Neural cell (in vitro differentiated cells): ENCODE measurements around the gene SYT17. TPM values are rescaled to one million over a fixed set of nuclear protein-coding genes. Genes with fewer than 3 reads are reported as not detected.

Source experiments
- H2AFZ ChIP-seq: fragments of 200-600, 300-800 bp; sonication (generic), shearing (Covaris generic); 2 replicates; pipeline ENCODE4 v1.6.0; 2014; ENCODE audit warnings: low read depth, mild to moderate bottlenecking, antibody characterized with exemption, low read length, moderate library complexity
- H3F3A ChIP-seq: fragments of 200-600 bp; shearing (Covaris generic); 2 replicates; pipeline ENCODE4 v1.6.1; 2016; ENCODE audit warnings: mild to moderate bottlenecking, moderate library complexity, mixed read lengths, antibody characterized with exemption, low read length; ENCODE audit not compliant: insufficient read depth, poor library complexity, severe bottlenecking
- H3K27ac ChIP-seq: fragments of 200-600, 300-800 bp; sonication (generic), shearing (Covaris generic); 2 replicates; pipeline ENCODE4 v1.5.1; 2014; ENCODE audit warnings: mild to moderate bottlenecking, low read length, moderate library complexity
- H3K27me3 ChIP-seq: fragments of 300-800, 200-600 bp; sonication (generic), shearing (Covaris generic); 2 replicates; pipeline ENCODE4 v1.6.0; 2014; ENCODE audit warnings: mild to moderate bottlenecking, low read depth, low read length, moderate library complexity; ENCODE audit not compliant: insufficient read depth
- H3K36me3 ChIP-seq: fragments of 300-800, 200-600 bp; sonication (generic), shearing (Covaris generic); 2 replicates; pipeline ENCODE4 v1.5.1; 2014; ENCODE audit warnings: mild to moderate bottlenecking, antibody characterized with exemption, low read length, moderate library complexity; ENCODE audit not compliant: insufficient read depth
- H3K4me2 ChIP-seq: fragments of 300-800, 200-600 bp; sonication (generic), shearing (Covaris generic); 2 replicates; pipeline ENCODE4 v1.6.0; 2014; ENCODE audit warnings: mild to moderate bottlenecking, low read length
- H3K4me3 ChIP-seq: fragments of 300-800, 200-600 bp; sonication (generic), shearing (Covaris generic); 2 replicates; pipeline ENCODE4 v1.5.1; 2014; ENCODE audit warnings: mild to moderate bottlenecking, low read length, moderate library complexity
- H3K79me2 ChIP-seq: fragments of 200-600 bp; shearing (Covaris generic); replicated peaks from 2 replicates; pipeline ENCODE4 v1.6.0; 2014; ENCODE audit warnings: mild to moderate bottlenecking, low read length, moderate library complexity; ENCODE audit not compliant: insufficient read depth
- H3K9ac ChIP-seq: fragments of 300-800, 200-600 bp; sonication (generic), shearing (Covaris generic); 2 replicates; pipeline ENCODE4 v1.6.1; 2016; ENCODE audit warnings: mild to moderate bottlenecking, low read length, mixed read lengths
- H3K9me2 ChIP-seq: fragments of 200-600 bp; shearing (Covaris generic); 2 replicates; pipeline ENCODE4 v1.6.1; 2016; ENCODE audit warnings: mild to moderate bottlenecking, low read length, mixed read lengths; ENCODE audit not compliant: insufficient read depth
- H3K9me3 ChIP-seq: fragments of 200-600, 300-800 bp; sonication (generic), shearing (Covaris generic); 2 replicates; pipeline ENCODE4 v1.6.1; 2016; ENCODE audit warnings: mild to moderate bottlenecking, mixed run types, low read length, moderate library complexity, mixed read lengths
- H4K20me1 ChIP-seq: fragments of 200-600 bp; shearing (Covaris generic); 2 replicates; pipeline ENCODE4 v1.6.1; 2016; ENCODE audit warnings: mild to moderate bottlenecking, mixed run types; ENCODE audit not compliant: insufficient read depth
- CTCF ChIP-seq: fragments of 450-650 bp; IDR thresholded peaks from 2 replicates; pipeline ENCODE4 v1.5.1; 2014; ENCODE audit warnings: antibody characterized with exemption, mild to moderate bottlenecking, moderate library complexity; ENCODE audit not compliant: poor library complexity, severe bottlenecking
- EP300 ChIP-seq: fragments of 450-650 bp; conservative IDR thresholded peaks from 2 replicates; pipeline ENCODE4 v1.6.1; 2014; ENCODE audit warnings: antibody characterized with exemption, mild to moderate bottlenecking, moderate library complexity; ENCODE audit not compliant: poor library complexity, severe bottlenecking
- EZH2 ChIP-seq: fragments of 200-600, 300-800 bp; shearing (Covaris generic), sonication (generic); IDR thresholded peaks from 2 replicates; pipeline ENCODE4 v1.6.1; 2014; ENCODE audit warnings: antibody characterized with exemption, low read length, borderline replicate concordance, mild to moderate bottlenecking; ENCODE audit not compliant: insufficient read depth, poor library complexity, severe bottlenecking
- MXI1 ChIP-seq: fragments of 450-650 bp; conservative IDR thresholded peaks from 2 replicates; pipeline ENCODE4 v1.6.1; 2014; ENCODE audit warnings: antibody characterized with exemption, mild to moderate bottlenecking; ENCODE audit not compliant: poor library complexity, severe bottlenecking
- POLR2AphosphoS5 ChIP-seq: IDR thresholded peaks from 2 replicates; pipeline ENCODE4 v1.6.1; 2012
- RAD21 ChIP-seq: fragments of 450-650 bp; conservative IDR thresholded peaks from 2 replicates; pipeline ENCODE4 v1.6.1; 2014; ENCODE audit warnings: antibody characterized with exemption, mild to moderate bottlenecking, moderate library complexity
- REST ChIP-seq: IDR thresholded peaks from 2 replicates; pipeline ENCODE4 v1.6.1; 2012; ENCODE audit warnings: borderline replicate concordance
- SMC3 ChIP-seq: fragments of 450-650 bp; conservative IDR thresholded peaks from 2 replicates; pipeline ENCODE4 v1.6.1; 2014; ENCODE audit warnings: antibody characterized with exemption, mild to moderate bottlenecking, moderate library complexity; ENCODE audit not compliant: poor library complexity
- TAF1 ChIP-seq: IDR thresholded peaks from 2 replicates; pipeline ENCODE4 v1.6.1; 2012; ENCODE audit warnings: low read depth
- polyA plus RNA-seq: library from polyadenylated mRNA; depleted of rRNA; stranded (reverse); fragments of >200 nt; gene quantifications from 2 replicates; pipeline ENCODE4 v1.2.3, GENCODE V29; 2014

Gene SYT17
- polyA plus RNA-seq, 1 donor from 2014 or later, result 3.0 TPM

DNA sequence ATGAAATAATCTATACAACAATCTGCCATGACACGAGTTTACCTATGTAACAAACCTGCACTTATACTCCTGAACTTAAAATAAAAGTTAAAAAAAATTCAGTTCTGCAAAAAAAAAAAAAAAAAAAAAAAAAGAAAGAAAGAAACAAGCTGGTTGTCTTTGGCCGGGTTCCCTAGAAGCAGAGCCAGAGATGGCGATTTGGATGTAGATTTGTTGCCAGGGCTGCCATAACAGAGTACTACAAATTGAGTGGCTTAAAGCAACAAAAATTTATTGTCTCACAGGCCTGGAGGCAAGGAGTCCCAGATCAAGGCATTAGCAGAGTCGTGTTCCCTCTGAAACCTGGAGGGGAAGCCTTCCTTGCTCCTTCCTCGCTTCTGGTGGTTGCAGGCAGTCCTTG, 20.4 kb downstream of the SYT17 start:
- Histone ChIP-seq H3K4me3 (no peak overlapping the region), H3K9me3 (no peaks in the 10 kb centered on the region), H2AFZ (no peak overlapping the region), H3K4me2 (no peak overlapping the region), H3K9me2 (no peaks in the 10 kb centered on the region), H3F3A (no peaks in the 10 kb centered on the region), H3K36me3 (no peaks in the 10 kb centered on the region), H3K79me2 (no peaks in the 10 kb centered on the region), H4K20me1 (no peaks in the 10 kb centered on the region), H3K27ac (no peak overlapping the region), H3K9ac (no peak overlapping the region), H3K27me3 (no peaks in the 10 kb centered on the region)
- no peak for TF ChIP-seq MXI1
- TF ChIP-seq EZH2, result no peak
- TF ChIP-seq TAF1, result no peak
- no peak for TF ChIP-seq SMC3
- no peak for TF ChIP-seq POLR2AphosphoS5
- TF ChIP-seq REST, result no peak
- TF ChIP-seq EP300, result no peak
- no peak for TF ChIP-seq RAD21
- TF ChIP-seq CTCF, result no peak

DNA sequence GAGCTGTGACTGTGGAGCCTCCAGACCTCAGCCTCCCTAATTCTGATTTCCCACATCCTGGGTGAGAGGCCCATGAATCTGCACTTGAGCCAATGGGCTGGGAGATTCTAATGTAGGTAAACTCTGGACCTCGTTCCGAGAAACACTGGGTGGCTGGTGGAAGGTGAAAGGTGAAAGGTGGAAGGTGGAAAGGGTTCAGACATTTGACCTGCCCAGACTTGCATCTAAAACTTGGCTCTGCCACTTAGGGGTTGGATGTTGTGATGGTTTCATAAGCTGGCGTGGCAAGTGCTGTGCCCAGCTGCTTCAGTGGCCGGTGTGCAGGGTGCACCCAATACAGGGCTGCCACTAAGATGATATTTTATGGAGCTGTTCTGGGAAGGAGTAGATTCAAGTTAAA, 24.8 kb downstream of the SYT17 start:
- H3K79me2 ChIP-seq, result no peaks in the 10 kb centered on the region
- H3K4me3 ChIP-seq, result no peak overlapping the region
- H3F3A ChIP-seq, result no peaks in the 10 kb centered on the region
- no peaks in the 10 kb centered on the region for H3K27me3 ChIP-seq
- H3K27ac ChIP-seq, result no peak overlapping the region
- no peak overlapping the region for H3K4me2 ChIP-seq
- TF ChIP-seq TAF1, result no peak
- no peak for TF ChIP-seq EZH2
- no peak for TF ChIP-seq CTCF
- TF ChIP-seq SMC3, result no peak
- TF ChIP-seq REST, result no peak
- TF ChIP-seq RAD21, result no peak
- TF ChIP-seq POLR2AphosphoS5, result no peak
- no peaks in the 10 kb centered on the region for H3K9me2 ChIP-seq
- H3K9ac ChIP-seq, result no peak overlapping the region
- H3K9me3 ChIP-seq, result no peaks in the 10 kb centered on the region
- H2AFZ ChIP-seq, result no peak overlapping the region
- H3K36me3 ChIP-seq, result no peaks in the 10 kb centered on the region
- no peaks in the 10 kb centered on the region for H4K20me1 ChIP-seq
